ENCODE data around the gene BCAT1.
"Not testable (repeated sequence)": the region's sequence is repeated elsewhere in the genome, so short reads cannot be mapped to it uniquely, and the experiment has no call there.

BCAT1 gene

DNA sequence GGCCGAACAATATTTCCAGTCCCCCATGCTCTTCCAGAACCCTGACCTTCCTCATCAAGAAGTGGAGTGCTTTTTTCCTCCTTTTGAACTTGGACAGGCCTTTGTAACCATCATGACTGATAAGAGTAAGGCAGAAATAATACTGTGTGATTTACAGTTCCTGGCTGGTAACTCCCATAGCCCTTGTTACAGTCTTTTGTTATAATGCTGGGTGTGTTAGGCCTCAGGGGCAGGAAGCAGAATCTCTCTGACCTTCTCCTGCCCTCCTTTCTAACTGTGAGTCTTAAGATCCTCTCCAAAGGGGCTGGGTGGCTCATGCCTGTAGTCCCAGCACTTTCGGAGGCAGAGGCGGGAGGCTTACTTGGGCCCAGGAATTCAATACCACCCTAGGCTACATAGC is 59.5 kb downstream of the BCAT1 start:
- DNase-seq (ENCODE audit: insufficient read length, low spot score) (no peak), FAIRE-seq (no peak)

DNA sequence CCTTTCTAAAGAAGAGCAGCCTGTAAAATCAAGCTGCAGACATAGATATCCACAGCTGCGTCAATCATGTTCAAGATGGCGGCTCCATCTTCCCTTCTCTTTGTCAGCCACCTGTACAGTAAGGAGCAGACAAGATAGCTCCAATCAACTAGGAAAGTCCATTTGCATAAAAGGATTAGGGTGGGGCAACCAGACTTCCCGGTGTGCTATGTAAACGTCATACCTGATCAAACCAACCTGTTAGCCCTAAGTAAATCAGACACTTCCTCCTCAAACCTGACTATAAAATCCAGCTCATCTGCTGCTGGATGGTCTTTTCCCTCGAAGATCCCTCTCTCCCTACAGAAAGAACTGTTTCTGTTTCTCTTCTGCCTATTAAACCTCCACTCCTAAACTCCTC is 60.1 kb downstream of the BCAT1 start:
- TF ChIP-seq POLR2A (IDR thresholded peaks at IDR 0.05; ENCODE audit: low read depth, low read length): no peak
- no peak for FAIRE-seq
- DNase-seq (ENCODE audit: insufficient read length, low spot score): no peak

More for the DNA sequence above, 59.5 kb downstream of the BCAT1 start:
- no peak for TF ChIP-seq POLR2A (IDR thresholded peaks at IDR 0.05; ENCODE audit: low read depth, low read length)

DNA sequence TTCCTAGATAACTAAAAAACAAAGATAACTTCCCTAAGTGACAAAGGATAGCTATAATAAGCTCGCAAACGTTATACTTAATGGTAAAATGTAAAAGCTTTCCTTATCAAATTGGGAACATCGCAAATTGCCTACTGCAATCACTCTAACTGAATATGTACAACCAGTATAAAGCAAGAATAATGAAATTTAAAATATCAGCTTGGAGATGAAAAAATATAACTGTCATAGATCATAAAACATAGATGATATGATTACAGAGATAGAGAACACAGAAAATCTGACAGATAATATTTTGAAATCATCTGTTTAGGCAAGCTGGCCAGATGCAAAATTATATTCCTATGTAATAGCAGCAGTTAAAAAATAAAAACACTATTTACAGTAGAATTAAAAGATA is 64.0 kb downstream of the BCAT1 start:
- FAIRE-seq (no peak), DNase-seq (ENCODE audit: insufficient read length, low spot score) (no peak)
- TF ChIP-seq POLR2A (IDR thresholded peaks at IDR 0.05; ENCODE audit: low read depth, low read length): no peak

GRCh38 chr12:24881724-24882371 is 67.1 kb downstream of the BCAT1 start:
- TF ChIP-seq POLR2A (IDR thresholded peaks at IDR 0.05; ENCODE audit: low read depth, low read length): no peak
- peak; percentile 11 for FAIRE-seq
- no peak for DNase-seq (ENCODE audit: insufficient read length, low spot score)

- TF ChIP-seq POLR2A (IDR thresholded peaks at IDR 0.05; ENCODE audit: low read depth, low read length): no peak
- DNase-seq (ENCODE audit: insufficient read length, low spot score) (no peak), FAIRE-seq (no peak)
These were observed 67.7 kb downstream of the BCAT1 start for GRCh38 chr12:24881227-24881626.

GRCh38 chr12:24880732-24881131 is 68.2 kb downstream of the BCAT1 start:
- FAIRE-seq: no peak
- no peak for DNase-seq (ENCODE audit: insufficient read length, low spot score)
- TF ChIP-seq POLR2A (IDR thresholded peaks at IDR 0.05; ENCODE audit: low read depth, low read length): no peak

DNA sequence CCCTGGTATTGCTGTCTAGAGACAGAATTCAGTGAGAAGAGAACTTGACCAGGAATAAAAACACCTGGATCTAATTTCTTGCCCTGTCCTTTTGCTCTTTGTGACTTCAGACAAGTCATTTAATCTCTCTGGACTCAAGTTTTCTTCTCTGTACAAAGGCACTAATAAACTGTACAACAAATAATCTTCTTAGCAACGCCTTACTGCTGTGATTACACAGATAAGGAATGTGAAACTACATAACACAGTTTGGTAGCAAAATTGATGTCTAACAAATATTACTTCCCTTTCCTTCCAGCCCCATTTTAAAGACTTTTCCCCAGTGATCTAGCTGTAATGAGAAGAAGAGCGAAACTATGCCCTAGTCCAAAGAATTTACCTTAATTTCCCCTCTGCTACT is 69.3 kb downstream of the BCAT1 start:
- no peak for TF ChIP-seq POLR2A (IDR thresholded peaks at IDR 0.05; ENCODE audit: low read depth, low read length)
- DNase-seq (ENCODE audit: insufficient read length, low spot score): no peak

GRCh38 chr12:24875014-24875413 is 73.9 kb downstream of the BCAT1 start:
- TF ChIP-seq POLR2A (IDR thresholded peaks at IDR 0.05; ENCODE audit: low read depth, low read length): no peak
- FAIRE-seq (no peak), DNase-seq (ENCODE audit: insufficient read length, low spot score) (no peak)

More for the DNA sequence above, 69.3 kb downstream of the BCAT1 start:
- FAIRE-seq: no peak

GRCh38 chr12:24872211-24872610 is 76.7 kb downstream of the BCAT1 start:
- FAIRE-seq: no peak
- TF ChIP-seq POLR2A (IDR thresholded peaks at IDR 0.05; ENCODE audit: low read depth, low read length): no peak
- no peak for DNase-seq (ENCODE audit: insufficient read length, low spot score)

- FAIRE-seq; DNase-seq (ENCODE audit: insufficient read length, low spot score): not testable (repeated sequence)
These were observed 82.8 kb downstream of the BCAT1 start for GRCh38 chr12:24866139-24866538.

- FAIRE-seq (no peak), DNase-seq (ENCODE audit: insufficient read length, low spot score) (no peak)
- TF ChIP-seq POLR2A (IDR thresholded peaks at IDR 0.05; ENCODE audit: low read depth, low read length): no peak
These were observed 84.1 kb downstream of the BCAT1 start for GRCh38 chr12:24864796-24865125.

DNA sequence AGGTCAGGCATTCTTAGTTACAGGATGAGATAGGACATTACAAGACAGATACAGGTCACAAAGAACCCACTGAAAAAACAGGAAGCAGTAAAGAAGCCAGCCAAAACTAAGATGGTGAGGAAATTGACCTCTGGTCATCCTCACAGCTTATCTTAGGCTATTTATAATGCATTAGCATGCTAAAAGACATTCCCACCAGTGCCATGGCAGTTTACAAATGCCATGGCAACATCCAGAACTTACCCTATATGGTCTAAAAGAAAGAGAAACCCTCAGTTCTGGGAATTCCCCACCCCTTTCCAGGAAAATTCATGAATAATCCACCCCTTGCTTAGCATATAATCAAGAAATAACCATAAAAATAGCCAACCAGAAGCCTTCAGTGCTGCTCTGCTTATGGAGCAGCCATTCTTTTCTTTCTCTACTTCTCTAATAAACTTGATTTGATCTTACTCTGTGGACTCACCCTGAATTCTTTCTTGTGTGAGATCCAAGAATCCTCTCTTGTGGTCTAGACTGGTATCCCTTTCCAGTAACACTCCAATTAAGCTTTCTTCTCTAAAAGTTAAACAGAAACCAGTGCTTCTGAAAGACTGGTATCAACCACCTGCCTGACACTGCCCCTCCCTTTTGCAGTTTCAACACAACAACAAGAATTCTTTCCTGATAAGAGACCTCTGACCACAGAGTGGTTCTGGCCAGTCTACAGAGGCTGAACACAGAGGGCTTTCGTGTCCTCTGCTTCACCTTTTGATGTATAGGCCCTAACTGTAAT is 86.9 kb downstream of the BCAT1 start:
- FAIRE-seq (no peak), DNase-seq (ENCODE audit: insufficient read length, low spot score) (no peak)
- TF ChIP-seq POLR2A (IDR thresholded peaks at IDR 0.05; ENCODE audit: low read depth, low read length): no peak

- FAIRE-seq (no peak), DNase-seq (ENCODE audit: insufficient read length, low spot score) (no peak)
- TF ChIP-seq POLR2A (IDR thresholded peaks at IDR 0.05; ENCODE audit: low read depth, low read length): no peak
These were observed 88.4 kb downstream of the BCAT1 start for GRCh38 chr12:24860546-24860945.

GRCh38 chr12:24856541-24856940 is 92.4 kb downstream of the BCAT1 start:
- no peak for DNase-seq (ENCODE audit: insufficient read length, low spot score)
- TF ChIP-seq POLR2A (IDR thresholded peaks at IDR 0.05; ENCODE audit: low read depth, low read length): no peak
- FAIRE-seq: no peak

- no peak for FAIRE-seq
- no peak for TF ChIP-seq POLR2A (IDR thresholded peaks at IDR 0.05; ENCODE audit: low read depth, low read length)
- no peak for DNase-seq (ENCODE audit: insufficient read length, low spot score)
These were observed 94.0 kb downstream of the BCAT1 start for GRCh38 chr12:24854908-24855307.

All from H54 (cell line).